SW 1271 (cell line): ENCODE results near the gene F2RL3.

Experiments
- DNase-seq, 2 experiments: peaks; one replicate each; lab custom pipeline; 2025; lab: John Stamatoyannopoulos, UW

Gene F2RL3

GRCh38 chr19:16895467-16896145 lies 6.8 kb downstream of the F2RL3 start:
- DNase-seq = no peak

DNA sequence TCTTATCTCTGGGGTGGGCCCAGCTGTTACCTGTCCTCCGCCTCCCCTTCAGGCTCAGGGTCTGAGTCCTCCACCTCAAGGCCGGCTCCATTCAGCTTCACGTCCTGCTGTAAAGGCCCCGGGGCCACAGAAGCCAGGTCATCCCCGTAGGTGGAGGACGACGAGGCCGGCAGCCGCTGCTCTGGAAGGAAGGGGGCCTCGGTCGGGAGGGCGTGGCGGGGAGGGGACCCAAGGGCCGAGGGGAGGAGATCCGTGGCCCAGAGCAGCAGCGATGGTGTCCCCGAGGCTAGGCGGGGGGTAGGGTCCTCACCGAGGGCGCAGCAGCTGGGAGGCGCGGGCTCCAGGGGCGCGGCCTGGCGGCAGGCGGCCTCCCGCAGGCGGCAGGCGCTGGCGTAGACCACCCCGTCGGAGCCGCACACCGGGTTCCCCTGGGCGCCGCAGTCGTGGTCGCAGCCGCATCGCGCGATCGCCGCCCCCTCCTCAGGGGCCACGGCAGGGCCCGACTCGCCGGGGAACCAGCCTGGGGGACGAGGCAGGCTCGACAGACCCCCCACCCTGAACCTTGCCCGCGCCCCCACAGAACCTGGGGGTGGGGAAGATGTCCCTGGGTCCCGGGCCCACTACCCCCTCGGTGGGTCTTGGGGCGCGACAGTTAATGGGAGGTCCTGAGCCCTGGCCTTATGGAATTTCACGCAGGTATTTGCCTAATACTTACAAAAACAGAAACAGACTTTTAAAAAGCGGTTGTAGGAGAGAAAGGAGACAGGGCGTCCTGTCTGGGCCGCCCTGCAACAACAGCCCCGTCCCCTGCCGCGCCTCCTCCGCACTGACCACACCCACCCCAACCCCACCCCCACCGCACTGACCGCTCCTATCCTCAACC lies 7.6 kb downstream of the F2RL3 start:
- no peak for DNase-seq

- DNase-seq = no peak
These were observed 8.4 kb downstream of the F2RL3 start for GRCh38 chr19:16897029-16897855.

DNA sequence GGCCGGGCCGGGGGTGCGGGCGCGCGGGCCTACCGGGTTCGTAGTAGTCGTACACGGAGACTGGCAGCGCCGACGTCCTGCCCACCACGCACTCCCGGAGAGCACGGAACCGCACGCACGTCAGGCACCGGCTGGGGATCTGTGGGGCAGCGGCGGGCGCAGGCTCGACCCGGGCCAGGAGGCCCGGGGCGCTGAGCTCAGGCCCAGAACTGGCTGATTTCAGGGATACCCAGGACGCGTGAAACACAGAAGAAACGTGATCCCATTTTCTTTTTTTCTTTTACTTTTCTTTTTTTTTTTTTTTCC lies 9.0 kb downstream of the F2RL3 start:
- DNase-seq = no peak

DNA sequence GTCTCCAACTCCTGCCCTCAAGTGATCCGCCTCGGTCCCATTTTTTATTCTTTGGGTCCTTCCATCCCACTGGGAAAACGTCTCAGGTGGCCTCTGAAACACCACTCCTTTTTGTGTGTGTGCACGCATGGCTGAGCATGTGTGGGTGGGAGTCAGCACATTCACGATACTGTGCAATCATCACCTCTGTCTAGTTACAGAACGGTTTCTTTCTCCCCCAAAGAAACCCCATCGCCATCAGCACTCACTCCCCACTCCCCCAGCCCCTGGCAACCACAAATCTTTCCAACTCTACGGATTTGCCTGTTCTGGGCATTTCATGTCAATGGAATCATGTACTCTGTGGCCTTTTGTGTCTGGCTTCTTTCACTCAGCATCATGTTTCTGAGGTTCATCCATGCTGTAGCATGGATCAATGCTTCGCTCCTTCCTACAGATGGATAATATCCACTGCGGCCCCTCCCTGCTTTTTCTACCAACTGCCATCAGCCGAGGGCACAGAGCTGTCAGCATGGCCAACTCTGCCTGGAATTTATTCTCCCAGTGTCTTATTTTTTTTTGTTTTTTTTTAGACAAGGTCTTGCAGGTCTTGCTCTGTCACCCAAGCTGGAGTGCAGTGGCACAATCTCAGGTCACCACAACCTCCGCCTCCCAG lies 9.7 kb downstream of the F2RL3 start:
- DNase-seq = no peak

- DNase-seq = peak in 1 of 2 experiments; percentile 58
These were observed 10.8 kb downstream of the F2RL3 start for GRCh38 chr19:16899566-16900075.

DNA sequence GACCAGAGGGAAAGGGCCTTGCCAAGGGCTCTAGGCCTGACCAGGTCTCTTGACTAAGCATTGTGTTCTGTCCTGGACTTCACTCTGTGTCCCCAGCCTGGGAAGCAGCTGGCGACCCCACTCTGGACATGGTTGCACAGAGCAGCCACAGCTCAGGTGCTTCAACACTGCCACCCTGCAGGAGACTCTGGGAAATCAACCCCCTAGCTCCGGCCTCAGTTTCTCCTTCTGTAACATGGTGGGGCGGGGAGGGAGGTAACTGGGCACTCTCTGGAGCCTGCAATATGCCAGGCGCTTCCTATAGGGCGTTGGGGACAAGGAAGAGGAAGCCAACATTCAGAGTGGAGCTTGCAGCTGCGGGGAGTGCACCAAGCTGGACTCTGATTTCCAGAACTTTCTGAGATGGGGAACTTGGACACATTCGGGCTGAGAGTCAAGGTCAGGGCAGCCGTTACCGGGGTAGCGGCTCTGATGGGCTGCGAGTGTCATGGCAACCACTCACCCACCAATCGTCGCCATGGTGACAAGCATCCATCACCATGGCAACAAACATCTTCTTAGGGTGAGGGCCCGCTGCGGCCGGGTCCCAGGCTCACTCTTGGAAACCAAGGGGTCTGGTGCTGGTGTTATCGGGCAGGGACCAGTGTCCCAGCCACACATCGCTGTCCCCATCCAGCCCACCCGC lies 12.8 kb downstream of the F2RL3 start:
- no peak for DNase-seq

GRCh38 chr19:16902545-16902944 lies 13.7 kb downstream of the F2RL3 start:
- no peak for DNase-seq

- DNase-seq = no peak
These were observed 14.5 kb downstream of the F2RL3 start for GRCh38 chr19:16903347-16903746.

- DNase-seq = no peak
These were observed 15.8 kb downstream of the F2RL3 start for GRCh38 chr19:16904599-16904998.

- DNase-seq = no peak
These were observed 20.0 kb downstream of the F2RL3 start for GRCh38 chr19:16908759-16909158.

DNA sequence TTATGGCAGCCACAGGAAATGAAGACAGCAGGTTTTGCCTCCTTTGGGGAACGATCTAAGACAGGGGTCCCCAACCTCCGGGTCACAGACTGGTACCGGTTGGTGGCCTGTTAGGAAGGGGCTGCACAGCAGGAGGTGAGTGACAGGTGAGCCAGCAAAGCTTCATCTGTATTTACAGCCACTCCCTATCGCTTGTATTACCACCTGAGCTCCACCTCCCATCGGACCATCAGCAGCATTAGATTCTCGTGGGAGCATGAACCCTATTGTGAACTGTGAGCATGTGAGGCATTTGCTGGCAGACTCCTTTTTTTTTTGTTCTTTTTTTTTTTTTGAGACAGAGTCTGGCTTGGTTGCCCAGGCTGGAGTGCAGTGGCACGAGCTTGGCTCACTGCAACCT lies 22.2 kb downstream of the F2RL3 start:
- no peak for DNase-seq

GRCh38 chr19:16912780-16913179 lies 24.0 kb downstream of the F2RL3 start:
- no peak for DNase-seq

GRCh38 chr19:16914421-16914820 lies 25.6 kb downstream of the F2RL3 start:
- no peak for DNase-seq

- no peak for DNase-seq
These were observed 26.3 kb downstream of the F2RL3 start for GRCh38 chr19:16915135-16915534.

- no peak for DNase-seq
These were observed 26.9 kb downstream of the F2RL3 start for GRCh38 chr19:16915734-16916133.

DNA sequence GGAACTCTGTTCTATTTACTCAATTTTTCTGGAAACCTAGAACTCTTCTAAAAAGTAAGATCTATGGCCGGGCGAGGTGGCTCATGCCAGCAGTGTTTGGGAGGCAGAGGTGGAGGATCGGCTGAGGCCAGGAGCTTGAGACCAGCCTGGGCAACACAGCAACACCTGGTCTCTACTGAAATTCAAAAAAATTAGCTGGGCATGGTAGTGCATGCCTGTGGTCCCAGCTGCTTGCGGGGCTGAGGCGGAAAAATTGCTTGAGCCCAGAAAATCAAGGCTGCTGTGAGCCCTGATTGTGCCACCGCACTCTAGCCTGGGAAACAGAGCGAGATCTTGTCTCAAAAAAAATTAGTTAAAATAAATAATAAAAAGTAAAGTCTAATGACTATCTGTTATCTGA lies 28.6 kb downstream of the F2RL3 start:
- no peak for DNase-seq

- no peak for DNase-seq
These were observed 30.7 kb downstream of the F2RL3 start for GRCh38 chr19:16919496-16919895.

DNA sequence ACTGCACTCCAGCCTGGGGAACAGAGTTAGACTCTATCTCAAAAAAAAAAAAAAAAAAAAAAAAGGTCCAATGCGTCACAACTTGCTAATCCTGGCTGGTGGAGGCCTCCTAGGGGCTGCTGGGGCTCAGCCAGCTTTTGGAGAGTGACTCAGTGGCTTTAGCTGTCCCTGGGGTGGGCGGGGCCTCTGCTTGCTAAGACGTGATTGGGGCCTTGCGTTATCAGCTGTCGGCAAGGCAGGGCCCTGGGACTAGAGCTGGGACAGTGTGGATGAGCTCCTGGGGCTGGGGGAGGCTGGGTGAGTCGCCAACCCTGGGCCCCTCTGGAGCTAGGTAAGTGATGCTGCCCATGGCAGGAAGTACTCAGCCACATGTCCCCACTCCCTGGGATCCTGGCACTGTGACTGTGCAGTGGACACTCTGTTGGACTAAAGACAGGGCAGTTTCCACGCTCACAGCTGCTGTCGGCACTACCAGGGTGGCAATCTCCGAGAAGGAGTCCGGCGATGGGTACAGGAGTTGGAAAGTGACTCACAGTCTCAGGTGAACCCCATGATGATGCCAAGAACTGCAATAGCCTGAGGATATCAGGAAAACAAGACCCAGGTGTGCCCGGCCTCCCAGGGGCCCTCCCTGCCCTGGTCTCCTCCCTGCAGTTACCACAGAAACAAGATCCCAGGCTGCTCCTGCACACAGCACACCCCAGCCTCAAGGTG lies 32.2 kb downstream of the F2RL3 start:
- DNase-seq = peak in 1 of 2 experiments; percentile 25

DNA sequence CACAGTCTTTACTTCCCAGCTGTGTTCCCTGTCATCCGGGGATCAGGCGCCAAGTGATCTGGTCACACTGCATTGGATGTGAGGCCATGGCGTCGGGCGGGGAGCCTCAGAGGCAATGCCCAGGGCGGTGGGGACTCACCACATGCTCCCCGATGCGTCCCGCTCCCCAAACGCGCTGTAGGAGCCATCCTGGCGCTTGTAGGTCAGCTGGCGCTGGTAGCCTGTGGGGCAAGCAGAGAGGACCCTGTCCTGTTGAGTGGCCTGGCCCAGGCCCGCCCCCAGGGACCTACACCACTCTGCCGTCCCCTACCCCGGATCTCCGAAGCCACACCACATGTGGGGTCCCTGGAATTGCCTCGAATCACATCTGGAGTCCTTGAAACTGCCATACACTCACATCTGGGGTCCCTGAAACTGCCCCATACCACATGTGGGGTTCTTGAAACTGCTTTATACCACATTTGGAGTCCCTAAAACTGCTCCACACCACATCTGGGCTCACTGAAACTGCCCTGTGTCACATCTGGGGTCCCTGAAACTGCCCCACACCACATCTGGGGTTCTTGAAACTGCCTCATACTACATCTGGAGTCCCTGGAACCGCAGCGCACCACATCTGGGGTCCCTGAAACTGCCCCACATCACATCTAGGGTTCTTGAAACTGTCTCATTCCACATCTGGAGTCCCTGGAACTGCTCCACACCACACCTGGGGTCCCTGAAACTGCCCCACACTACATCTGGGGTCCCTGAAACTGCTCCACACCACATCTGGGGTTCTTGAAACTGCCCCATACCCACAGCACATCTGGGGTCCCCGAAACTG lies 33.2 kb downstream of the F2RL3 start:
- DNase-seq = no peak
